Peyer's patch (tissue), 4 donors: ENCODE results near the gene ANKRD35. TPM values are rescaled to one million over a fixed set of nuclear protein-coding genes. Genes with fewer than 3 reads are reported as not detected.
"Not testable (repeated sequence)": the region's sequence is repeated elsewhere in the genome, so short reads cannot be mapped to it uniquely, and the experiment has no call there.

Source experiments
- DNase-seq, 3 donors: peaks; one replicate each; pipeline ENCODE4 v3.0.0-alpha.2; 2017 to 2019
- H3K27ac ChIP-seq, 4 donors: fragments of 200-600 bp; sonication (generic); one replicate each; pipeline ENCODE4 v1.5.1; 2016 to 2019
- H3K27me3 ChIP-seq, 2 donors: fragments of 200-600 bp; sonication (generic); one replicate each; pipeline ENCODE4 v1.5.1; 2019
- H3K36me3 ChIP-seq, 3 donors: fragments of 200-600 bp; sonication (generic); one replicate each; pipeline ENCODE4 v1.5.1; 2016 to 2019
- H3K4me1 ChIP-seq, 4 donors: fragments of 200-600 bp; sonication (generic); one replicate each; pipeline ENCODE4 v1.5.1; 2016 to 2019
- H3K4me3 ChIP-seq, 4 donors: fragments of 200-600 bp; sonication (generic); 1 replicate in 3 of 4; 2 replicates in 1 of 4; pipeline ENCODE4 v1.5.1; 2016 to 2019; ENCODE audit warnings: mild to moderate bottlenecking in 1 of 4
- H3K9me3 ChIP-seq, 4 donors: fragments of 200-600 bp; sonication (generic); one replicate each; pipeline ENCODE4 v1.5.1; 2016 to 2019; ENCODE audit warnings: mild to moderate bottlenecking in 1 of 4
- POLR2A ChIP-seq, 2 donors: fragments of 450-650 bp; IDR thresholded peaks; one replicate each; pipeline ENCODE4 v1.5.1; 2017; ENCODE audit warnings: antibody characterized with exemption in 2 of 2, mild to moderate bottlenecking in 2 of 2, moderate library complexity in 2 of 2
- total RNA-seq, 4 donors: library from RNA; depleted of rRNA; stranded (reverse); fragments of >200 nt; gene quantifications; one replicate each; pipeline ENCODE4 v1.1.0, GENCODE V29; 2016
- TF ChIP-seq, protein P1 (sequence below), 6 experiments: fragments of 450-650 bp in 4 of 6; fragments of 200-600 bp in 2 of 6; sonication (generic) in 1 of 6; IDR thresholded peaks; one replicate each; pipeline ENCODE4 v1.5.1; 2017 to 2019; ENCODE audit warnings: antibody characterized with exemption in 6 of 6, mild to moderate bottlenecking in 3 of 6, moderate library complexity in 1 of 6

ANKRD35 gene, protein sequence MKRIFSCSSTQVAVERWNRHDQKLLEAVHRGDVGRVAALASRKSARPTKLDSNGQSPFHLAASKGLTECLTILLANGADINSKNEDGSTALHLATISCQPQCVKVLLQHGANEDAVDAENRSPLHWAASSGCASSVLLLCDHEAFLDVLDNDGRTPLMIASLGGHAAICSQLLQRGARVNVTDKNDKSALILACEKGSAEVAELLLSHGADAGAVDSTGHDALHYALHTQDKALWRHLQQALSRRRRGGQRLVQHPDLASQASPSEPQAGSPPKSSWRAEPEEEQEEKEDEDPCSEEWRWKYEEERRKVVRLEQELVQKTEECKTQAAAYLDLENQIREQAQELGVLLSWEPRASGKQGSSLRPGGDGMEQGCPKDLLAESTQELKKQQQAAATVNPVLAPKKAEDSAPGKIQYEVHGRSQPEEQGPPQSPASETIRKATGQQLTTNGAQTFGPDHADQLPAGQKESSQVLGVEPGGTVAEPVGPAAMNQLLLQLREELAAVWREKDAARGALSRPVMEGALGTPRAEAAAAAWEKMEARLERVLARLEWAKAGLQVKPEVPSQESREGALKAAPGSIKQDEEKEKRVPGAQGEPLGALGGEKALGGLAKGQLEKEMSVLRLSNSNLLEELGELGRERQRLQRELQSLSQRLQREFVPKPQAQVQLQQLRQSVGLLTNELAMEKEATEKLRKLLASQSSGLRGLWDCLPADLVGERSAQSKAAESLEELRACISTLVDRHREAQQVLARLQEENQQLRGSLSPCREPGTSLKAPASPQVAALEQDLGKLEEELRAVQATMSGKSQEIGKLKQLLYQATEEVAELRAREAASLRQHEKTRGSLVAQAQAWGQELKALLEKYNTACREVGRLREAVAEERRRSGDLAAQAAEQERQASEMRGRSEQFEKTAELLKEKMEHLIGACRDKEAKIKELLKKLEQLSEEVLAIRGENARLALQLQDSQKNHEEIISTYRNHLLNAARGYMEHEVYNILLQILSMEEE
- total RNA-seq: 1 to 10 TPM in 2 of 4 donors, under 1 TPM in 1, not detected in 1; 0.85 to 7.4 (median 1.2) TPM

DNA sequence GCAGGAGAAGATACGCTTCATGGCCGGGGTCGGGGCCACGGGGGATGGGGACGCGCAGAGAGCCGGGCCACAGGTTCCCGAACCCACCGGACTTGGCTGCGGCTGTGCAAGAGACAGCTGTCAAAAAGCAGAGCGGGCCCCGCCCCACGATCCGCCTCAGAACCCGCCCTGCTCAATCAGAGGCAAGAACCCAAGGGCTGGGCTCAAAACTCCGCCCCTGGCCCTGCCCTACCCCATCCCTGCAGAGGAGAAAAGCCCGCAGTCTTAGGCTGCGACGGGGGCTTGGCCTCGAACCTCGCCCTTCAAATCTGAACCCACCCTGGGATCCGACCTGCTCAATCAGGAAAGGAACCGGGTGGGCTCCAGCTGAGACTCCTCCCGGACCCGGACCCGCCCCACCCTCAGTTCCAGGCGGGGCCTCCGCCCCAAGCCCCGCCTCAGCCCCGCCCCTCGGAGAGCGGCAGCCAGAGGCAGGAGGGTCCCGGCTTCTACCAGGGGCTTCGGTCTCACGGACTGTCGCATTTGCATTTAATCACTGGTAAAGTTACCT is at the start of gene ANKRD35:
TSS of gene ANKRD35 (minus strand) at position 129 of the 550 bp plus-strand sequence. CDS start at position 21, 108 bp downstream.
- Histone ChIP-seq H3K9me3 (no peaks in the 10 kb centered on the region), H3K27ac (peak within 1 kb of the TSS in 1 of 4 donors; percentile 39), H3K4me3 (peak within 1 kb of the TSS; percentile 50 to 79 (median 64)), H3K27me3 (no peaks in the 10 kb centered on the region), H3K36me3 (no peaks in the 10 kb centered on the region), H3K4me1 (peaks cover 0 to 12% (median 2%) of the 10 kb centered on the region in 4 donors)
- DNase-seq: peak; percentile 83 to 94 (median 90)
- TF ChIP-seq, protein P1, sequence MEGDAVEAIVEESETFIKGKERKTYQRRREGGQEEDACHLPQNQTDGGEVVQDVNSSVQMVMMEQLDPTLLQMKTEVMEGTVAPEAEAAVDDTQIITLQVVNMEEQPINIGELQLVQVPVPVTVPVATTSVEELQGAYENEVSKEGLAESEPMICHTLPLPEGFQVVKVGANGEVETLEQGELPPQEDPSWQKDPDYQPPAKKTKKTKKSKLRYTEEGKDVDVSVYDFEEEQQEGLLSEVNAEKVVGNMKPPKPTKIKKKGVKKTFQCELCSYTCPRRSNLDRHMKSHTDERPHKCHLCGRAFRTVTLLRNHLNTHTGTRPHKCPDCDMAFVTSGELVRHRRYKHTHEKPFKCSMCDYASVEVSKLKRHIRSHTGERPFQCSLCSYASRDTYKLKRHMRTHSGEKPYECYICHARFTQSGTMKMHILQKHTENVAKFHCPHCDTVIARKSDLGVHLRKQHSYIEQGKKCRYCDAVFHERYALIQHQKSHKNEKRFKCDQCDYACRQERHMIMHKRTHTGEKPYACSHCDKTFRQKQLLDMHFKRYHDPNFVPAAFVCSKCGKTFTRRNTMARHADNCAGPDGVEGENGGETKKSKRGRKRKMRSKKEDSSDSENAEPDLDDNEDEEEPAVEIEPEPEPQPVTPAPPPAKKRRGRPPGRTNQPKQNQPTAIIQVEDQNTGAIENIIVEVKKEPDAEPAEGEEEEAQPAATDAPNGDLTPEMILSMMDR (IDR thresholded peaks at IDR 0.05): no peak
- TF ChIP-seq POLR2A (IDR thresholded peaks at IDR 0.05): no peak

DNA sequence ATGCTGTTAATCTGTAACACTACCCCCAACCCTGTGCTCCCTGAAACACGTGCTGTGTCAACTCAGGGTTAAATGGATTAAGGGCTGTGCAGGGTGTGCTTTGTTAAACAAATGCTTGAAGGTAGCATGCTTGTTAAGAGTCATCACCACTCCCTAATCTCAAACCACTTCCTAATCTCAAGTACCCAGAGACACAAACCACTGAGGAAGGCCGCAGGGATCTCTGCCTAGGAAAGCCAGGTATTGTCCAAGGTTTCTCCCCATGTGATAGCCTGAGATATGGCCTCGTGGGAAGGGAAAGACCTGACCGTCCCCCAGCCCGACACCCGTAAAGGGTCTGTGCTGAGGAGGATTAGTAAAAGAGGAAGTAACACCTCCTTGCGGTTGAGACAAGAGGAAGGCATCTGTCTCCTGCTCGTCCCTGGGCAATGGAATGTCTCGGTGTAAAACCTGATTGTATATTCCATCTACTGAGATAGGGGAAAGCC is 46.9 kb upstream of the ANKRD35 start:
- not testable (repeated sequence) for H3K9me3 ChIP-seq, H3K4me1 ChIP-seq, H3K4me3 ChIP-seq, H3K27me3 ChIP-seq
- peak in 1 of 3 donors; percentile 31 for DNase-seq
- Histone ChIP-seq H3K27ac (peak overlapping the region in 3 of 4 donors; percentile 3 to 67 (median 63)), H3K36me3 (peaks cover 0 to 27% (median 0%) of the 10 kb centered on the region in 3 donors)

DNA sequence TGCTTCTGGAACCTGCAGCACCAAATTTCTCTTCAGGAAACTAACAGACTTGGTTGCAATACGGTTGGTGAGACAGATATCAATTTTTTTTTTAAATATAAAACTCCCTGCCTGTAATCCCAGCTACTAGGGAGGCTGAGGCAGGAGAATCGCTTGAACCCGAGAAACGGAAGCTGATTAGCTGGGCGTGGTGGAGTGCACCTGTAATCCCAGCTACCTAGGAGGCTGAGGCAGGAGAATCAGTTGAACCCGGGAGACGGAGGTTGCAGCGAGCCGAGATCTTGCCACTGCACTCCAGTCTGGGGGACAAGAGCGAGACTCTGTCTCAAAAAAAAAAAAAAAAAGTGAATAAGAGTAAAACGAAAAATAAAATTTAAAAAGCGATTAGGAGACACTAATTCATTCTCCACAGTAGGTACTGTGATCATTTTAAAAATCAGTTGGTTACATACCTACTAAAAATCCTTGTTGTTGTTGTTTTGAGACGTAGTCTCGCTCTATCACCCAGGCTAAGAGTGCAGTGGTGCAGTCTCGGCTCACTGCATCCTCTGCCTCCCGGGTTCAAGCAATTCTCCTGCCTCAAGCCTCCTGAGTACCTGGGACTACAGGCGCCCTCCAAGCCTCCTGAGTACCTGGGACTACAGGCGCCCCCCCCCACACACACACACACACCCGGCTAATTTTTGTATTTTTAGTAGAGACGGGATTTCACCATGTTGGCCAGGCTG is 42.4 kb upstream of the ANKRD35 start:
- Histone ChIP-seq H3K27ac (peak overlapping the region; percentile 80 to 94 (median 85)), H3K36me3 (peaks cover 0 to 7% (median 0%) of the 10 kb centered on the region in 3 donors), H3K4me1 (peaks cover 2 to 17% (median 7%) of the 10 kb centered on the region in 4 donors), H3K4me3 (peak overlapping the region; percentile 55 to 72 (median 60)), H3K27me3 (no peaks in the 10 kb centered on the region), H3K9me3 (no peaks in the 10 kb centered on the region)
- DNase-seq: peak in 1 of 3 donors; percentile 22
- no peak for TF ChIP-seq POLR2A (IDR thresholded peaks at IDR 0.05)
- TF ChIP-seq, protein P1 (IDR thresholded peaks at IDR 0.05): no peak

DNA sequence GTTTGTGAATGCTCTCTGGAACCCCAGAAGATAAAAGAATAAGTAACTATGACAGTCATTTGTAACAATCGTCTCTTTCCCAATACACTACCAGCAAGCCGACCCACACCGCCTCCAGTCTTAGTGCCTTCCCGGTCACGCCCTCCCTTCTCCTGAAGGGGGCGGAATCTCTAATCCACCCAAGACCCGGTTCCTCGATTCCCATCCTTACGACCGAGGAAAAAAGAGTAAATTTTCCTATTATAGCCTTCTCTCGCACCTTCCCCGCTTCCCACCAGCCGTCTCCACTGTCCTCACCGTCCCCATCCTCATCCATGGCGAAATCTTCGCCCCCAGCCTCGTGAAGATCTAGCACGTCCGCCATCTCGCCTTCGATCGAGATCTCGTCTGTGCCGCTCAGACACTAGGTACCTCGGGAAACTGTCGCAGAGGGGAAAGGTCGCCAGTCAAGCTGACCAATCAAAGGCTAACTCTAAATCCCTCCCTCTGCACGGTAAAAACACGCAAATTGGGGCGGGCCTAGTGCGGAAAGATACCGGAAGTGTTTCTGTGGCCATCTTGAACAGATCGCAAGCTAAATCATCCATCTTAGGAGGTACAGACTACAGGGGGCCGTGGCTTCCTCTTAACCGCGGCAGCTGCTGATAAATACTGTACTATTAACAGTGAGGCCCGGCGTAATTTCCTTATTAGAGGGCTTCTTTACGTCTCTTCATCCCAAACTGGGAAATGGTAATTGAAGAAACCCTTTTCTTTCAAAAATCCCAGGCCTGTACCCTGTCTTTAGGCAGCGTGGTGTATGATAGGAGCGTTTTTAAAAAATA is 41.6 kb upstream of the ANKRD35 start, which contains the start of gene RBM8A:
TSS of gene RBM8A (minus strand) at position 422 of the 824 bp plus-strand sequence. CDS start at position 364, 58 bp downstream.
- peak; percentile 91 to 98 (median 94) for DNase-seq
- peak within 1 kb of the TSS; percentile 55 to 72 (median 60) for H3K4me3 ChIP-seq
- no peaks in the 10 kb centered on the region for H3K27me3 ChIP-seq
- peak within 1 kb of the TSS; percentile 80 to 94 (median 85) for H3K27ac ChIP-seq
- H3K4me1 ChIP-seq: peaks cover 2 to 17% (median 7%) of the 10 kb centered on the region in 4 donors
- H3K36me3 ChIP-seq: peaks cover 0 to 12% (median 0%) of the 10 kb centered on the region in 3 donors
- peak; percentile 98 to 99 for TF ChIP-seq POLR2A (IDR thresholded peaks at IDR 0.05)
- TF ChIP-seq, protein P1 (IDR thresholded peaks at IDR 0.05): peak; percentile 62 to 77 (median 73)
- H3K9me3 ChIP-seq: no peaks in the 10 kb centered on the region

DNA sequence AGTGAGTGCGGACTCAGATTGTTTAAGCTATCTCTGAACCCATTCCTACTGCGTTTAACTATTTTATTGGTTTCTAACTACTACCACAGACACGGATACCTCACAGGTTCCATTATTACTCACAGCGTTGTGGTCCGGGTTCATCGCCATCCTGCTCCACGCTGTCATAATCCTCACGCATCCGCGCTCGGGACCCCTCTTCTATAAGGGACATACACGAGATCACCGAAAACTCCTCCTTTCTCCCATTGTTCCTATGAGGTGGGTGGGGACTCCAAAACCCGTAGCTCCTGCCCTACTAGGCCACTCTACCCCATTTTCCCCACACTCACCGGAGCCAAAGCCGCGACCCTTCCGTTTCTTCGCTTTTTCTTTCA is 41.0 kb upstream of the ANKRD35 start:
- no peak for TF ChIP-seq POLR2A (IDR thresholded peaks at IDR 0.05)
- TF ChIP-seq, protein P1 (IDR thresholded peaks at IDR 0.05): no peak

More for the DNA sequence above, 41.0 kb upstream of the ANKRD35 start:
- Histone ChIP-seq H3K9me3 (no peaks in the 10 kb centered on the region), H3K27me3 (no peaks in the 10 kb centered on the region), H3K4me3 (peak overlapping the region; percentile 55 to 72 (median 60)), H3K27ac (peak overlapping the region; percentile 80 to 94 (median 85)), H3K4me1 (peaks cover 2 to 17% (median 7%) of the 10 kb centered on the region in 4 donors), H3K36me3 (peaks cover 0 to 12% (median 0%) of the 10 kb centered on the region in 3 donors)
- DNase-seq: no peak
